ENCODE results near the gene GTF2F2. TPM values are rescaled to one million over a fixed set of nuclear protein-coding genes. Genes with fewer than 3 reads are reported as not detected.

The GTF2F2 gene
- total and polyA plus RNA-seq, 2 experiments from 2014 or later = 42.1 to 75.6 TPM

GRCh38 chr13:45180713-45181601, 60.6 kb downstream of the GTF2F2 start:
- Mint-ChIP-seq H3K27me3 (ENCODE audit: insufficient read depth, low read depth, poor library complexity) (peaks cover 2% of the 10 kb centered on the region), H3K4me3 (no peak overlapping the region), H3K9me3 (no peaks in the 10 kb centered on the region), H3K36me3 (ENCODE audit: low read depth) (no peaks in the 10 kb centered on the region; the same call in 2 of the 3 replicates), H3K4me1 (peaks cover 5% of the 10 kb centered on the region; the same call in 2 of the 3 replicates), H3K27ac (no peak overlapping the region)
- Histone ChIP-seq H3K27me3 (ENCODE audit: insufficient read depth) (no peaks in the 10 kb centered on the region), H3K4me1 (ENCODE audit: insufficient read depth) (no peaks in the 10 kb centered on the region), H2AFZ (no peak overlapping the region), H3K36me3 (ENCODE audit: insufficient read depth) (no peaks in the 10 kb centered on the region), H3K9me2 (ENCODE audit: insufficient read depth) (no peaks in the 10 kb centered on the region), H3F3A (replicated peaks; ENCODE audit: low read depth) (no peaks in the 10 kb centered on the region), H3K79me2 (replicated peaks; ENCODE audit: insufficient read depth) (peaks cover 31% of the 10 kb centered on the region), H3K4me3 (no peak overlapping the region), H3K4me2 (no peak overlapping the region), H4K20me1 (replicated peaks; ENCODE audit: insufficient read depth) (0 out of 2 replicates have a peak, but pooled peaks cover 5% of the 10 kb centered on the region), H3K27ac (ENCODE audit: low read depth) (no peak overlapping the region)
- ATAC-seq (no peak), DNase-seq (ENCODE audit: low spot score) (no peak)
- TF ChIP-seq ZNF114 (CRISPR knock-in tag; IDR thresholded peaks at IDR 0.05) = no peak
- no peak for TF ChIP-seq JUNB (IDR thresholded peaks at IDR 0.05; ENCODE audit: unreplicated experiment)
- TF ChIP-seq REST (IDR thresholded peaks at IDR 0.05; ENCODE audit: unreplicated experiment) = no peak

GRCh38 chr13:45184693-45185092, 64.4 kb downstream of the GTF2F2 start:
- H3K27ac Mint-ChIP-seq = no peak overlapping the region
- Histone ChIP-seq H3K36me3 (ENCODE audit: insufficient read depth) (no peaks in the 10 kb centered on the region), H3K4me3 (no peak overlapping the region), H3K4me1 (ENCODE audit: insufficient read depth) (no peaks in the 10 kb centered on the region), H3K79me2 (replicated peaks; ENCODE audit: insufficient read depth) (peaks cover 10% of the 10 kb centered on the region), H3K9me2 (ENCODE audit: insufficient read depth) (no peaks in the 10 kb centered on the region), H2AFZ (no peak overlapping the region), H3K27me3 (ENCODE audit: insufficient read depth) (no peaks in the 10 kb centered on the region), H3F3A (replicated peaks; ENCODE audit: low read depth) (no peaks in the 10 kb centered on the region), H3K27ac (ENCODE audit: low read depth) (no peak overlapping the region), H4K20me1 (replicated peaks; ENCODE audit: insufficient read depth) (no peaks in the 10 kb centered on the region), H3K4me2 (no peak overlapping the region)
- no peaks in the 10 kb centered on the region for H3K4me1 Mint-ChIP-seq
- TF ChIP-seq POLR2AphosphoS5 (IDR thresholded peaks at IDR 0.05; ENCODE audit: low read depth) (no peak), EZH2 (IDR thresholded peaks at IDR 0.05; ENCODE audit: low read depth, unreplicated experiment) (no peak), EZH2phosphoT487 (IDR thresholded peaks at IDR 0.05; ENCODE audit: unreplicated experiment) (no peak), CREB1 (CRISPR knock-in tag; IDR thresholded peaks at IDR 0.05; ENCODE audit: low read depth) (no peak), REST (IDR thresholded peaks at IDR 0.05; ENCODE audit: unreplicated experiment) (no peak), ZNF114 (CRISPR knock-in tag; IDR thresholded peaks at IDR 0.05) (no peak), JUNB (IDR thresholded peaks at IDR 0.05; ENCODE audit: unreplicated experiment) (no peak), STAT1 (IDR thresholded peaks at IDR 0.05; ENCODE audit: unreplicated experiment) (no peak), ETS1 (IDR thresholded peaks at IDR 0.05) (no peak), CTCF (conservative IDR thresholded peaks at IDR 0.05; ENCODE audit: low read depth in 2 of 2) (no peak)
- ATAC-seq (no peak), DNase-seq (ENCODE audit: low spot score) (no peak)
- peaks cover 8% of the 10 kb centered on the region; the same call in 2 of the 3 replicates for H3K36me3 Mint-ChIP-seq (ENCODE audit: low read depth)
- no peak overlapping the region for H3K4me3 Mint-ChIP-seq
- no peaks in the 10 kb centered on the region for H3K9me3 Mint-ChIP-seq
- H3K27me3 Mint-ChIP-seq (ENCODE audit: insufficient read depth, low read depth, poor library complexity) = peaks cover 4% of the 10 kb centered on the region

Measured in GM23338 (cell line).